NT2/D1 (cell line): ENCODE results near the gene USP8.

Experiments
- DNase-seq: peaks from one replicate; pipeline ENCODE4 v3.0.0-alpha.2; 2011; ENCODE audit warnings: low read depth, low spot score
- H3K27me3 ChIP-seq: 2 replicates; pipeline ENCODE4 v1.6.0; 2011; ENCODE audit warnings: mild to moderate bottlenecking; ENCODE audit not compliant: insufficient read length, insufficient read depth
- H3K36me3 ChIP-seq: 2 replicates; pipeline ENCODE4 v1.6.1; 2011; ENCODE audit warnings: mild to moderate bottlenecking, low read length, mixed read lengths; ENCODE audit not compliant: insufficient read depth, insufficient read length
- H3K4me1 ChIP-seq: 2 replicates; pipeline ENCODE4 v1.5.1; 2011; ENCODE audit not compliant: insufficient read depth, insufficient read length
- H3K4me3 ChIP-seq: 2 replicates; pipeline ENCODE4 v1.5.1; 2011; ENCODE audit warnings: low read depth; ENCODE audit not compliant: insufficient read length
- H3K9ac ChIP-seq: 2 replicates; pipeline ENCODE4 v1.6.0; 2011; ENCODE audit warnings: low read depth; ENCODE audit not compliant: insufficient read length
- H3K9me3 ChIP-seq: 2 replicates; pipeline ENCODE4 v1.5.1; 2011; ENCODE audit warnings: mild to moderate bottlenecking, low read length; ENCODE audit not compliant: insufficient read depth
- SUZ12 ChIP-seq: IDR thresholded peaks from 2 replicates; pipeline ENCODE4 v1.6.1; 2011; ENCODE audit not compliant: insufficient read length, insufficient read depth; ENCODE audit errors: extremely low read depth
- YY1 ChIP-seq: IDR thresholded peaks from 2 replicates; pipeline ENCODE4 v1.6.1; 2011; ENCODE audit not compliant: insufficient read length, insufficient read depth
- ZNF274 ChIP-seq: IDR thresholded peaks from 2 replicates; pipeline ENCODE4 v1.6.1; 2011; ENCODE audit warnings: mild to moderate bottlenecking, low read depth, low read length

USP8 gene

DNA sequence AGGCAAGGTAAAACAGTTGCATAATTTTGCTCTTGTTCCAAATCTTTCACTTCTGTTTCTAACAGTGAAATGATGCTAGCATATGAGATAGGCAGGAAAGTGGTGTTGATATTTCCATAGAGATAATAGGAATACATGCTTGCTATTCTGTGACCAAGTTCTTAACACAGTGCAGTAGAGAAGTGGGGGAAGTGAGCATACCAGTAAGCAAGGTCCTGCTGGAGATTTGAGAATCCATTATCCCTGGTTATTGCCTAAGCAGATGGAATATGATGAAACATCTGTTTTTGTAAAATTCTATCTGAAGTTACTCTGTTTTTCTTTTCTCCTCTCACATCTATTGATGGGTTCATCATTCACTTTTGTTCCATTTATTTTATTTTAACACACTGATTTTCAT, 28.7 kb downstream of the USP8 start:
- H3K4me3 ChIP-seq, result no peak overlapping the region
- TF ChIP-seq YY1 (no peak), SUZ12 (no peak), ZNF274 (no peak)

DNA sequence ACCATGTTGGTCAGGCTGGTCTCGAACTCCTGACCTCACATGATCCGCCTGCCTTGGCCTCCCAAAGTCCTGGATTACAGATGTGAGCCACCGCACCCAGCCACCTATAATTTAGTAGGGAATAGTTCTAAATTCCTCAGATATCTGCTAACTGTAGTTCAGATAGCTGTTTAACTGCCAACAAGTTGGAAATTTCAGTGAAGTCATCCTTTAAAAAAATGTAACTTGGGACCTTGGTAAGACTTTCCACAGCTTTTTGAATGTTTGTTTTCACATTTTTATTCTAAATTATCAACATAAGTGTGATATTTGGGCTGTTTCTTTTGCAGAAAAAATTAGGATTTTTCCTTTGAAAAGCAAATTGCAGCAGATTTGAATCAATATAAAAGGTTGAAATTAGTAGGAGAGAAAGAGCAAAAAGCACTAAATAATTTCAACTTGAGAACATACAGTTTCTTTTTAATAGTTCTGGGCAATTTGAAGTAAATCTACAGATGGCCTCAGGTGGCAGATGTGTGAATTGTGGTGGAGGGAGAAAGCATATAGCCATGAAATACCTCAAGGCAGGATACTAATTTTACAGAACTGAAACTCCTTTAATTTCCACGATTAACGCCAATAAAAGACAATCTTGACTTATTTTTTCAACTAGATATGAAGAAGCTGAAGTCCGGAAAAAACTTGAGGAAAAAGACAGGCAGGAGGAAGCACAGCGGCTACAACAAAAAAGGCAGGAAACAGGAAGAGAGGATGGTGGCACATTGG, 34.3 kb downstream of the USP8 start:
- peaks cover 27% of the 10 kb centered on the region for H3K36me3 ChIP-seq
- no peak for DNase-seq
- H3K4me3 ChIP-seq, result no peak overlapping the region

More for the DNA sequence above, 28.7 kb downstream of the USP8 start:
- Histone ChIP-seq H3K9me3 (no peaks in the 10 kb centered on the region), H3K27me3 (no peaks in the 10 kb centered on the region), H3K9ac (no peak overlapping the region), H3K4me1 (no peaks in the 10 kb centered on the region), H3K36me3 (peaks cover 18% of the 10 kb centered on the region)
- DNase-seq, result no peak

DNA sequence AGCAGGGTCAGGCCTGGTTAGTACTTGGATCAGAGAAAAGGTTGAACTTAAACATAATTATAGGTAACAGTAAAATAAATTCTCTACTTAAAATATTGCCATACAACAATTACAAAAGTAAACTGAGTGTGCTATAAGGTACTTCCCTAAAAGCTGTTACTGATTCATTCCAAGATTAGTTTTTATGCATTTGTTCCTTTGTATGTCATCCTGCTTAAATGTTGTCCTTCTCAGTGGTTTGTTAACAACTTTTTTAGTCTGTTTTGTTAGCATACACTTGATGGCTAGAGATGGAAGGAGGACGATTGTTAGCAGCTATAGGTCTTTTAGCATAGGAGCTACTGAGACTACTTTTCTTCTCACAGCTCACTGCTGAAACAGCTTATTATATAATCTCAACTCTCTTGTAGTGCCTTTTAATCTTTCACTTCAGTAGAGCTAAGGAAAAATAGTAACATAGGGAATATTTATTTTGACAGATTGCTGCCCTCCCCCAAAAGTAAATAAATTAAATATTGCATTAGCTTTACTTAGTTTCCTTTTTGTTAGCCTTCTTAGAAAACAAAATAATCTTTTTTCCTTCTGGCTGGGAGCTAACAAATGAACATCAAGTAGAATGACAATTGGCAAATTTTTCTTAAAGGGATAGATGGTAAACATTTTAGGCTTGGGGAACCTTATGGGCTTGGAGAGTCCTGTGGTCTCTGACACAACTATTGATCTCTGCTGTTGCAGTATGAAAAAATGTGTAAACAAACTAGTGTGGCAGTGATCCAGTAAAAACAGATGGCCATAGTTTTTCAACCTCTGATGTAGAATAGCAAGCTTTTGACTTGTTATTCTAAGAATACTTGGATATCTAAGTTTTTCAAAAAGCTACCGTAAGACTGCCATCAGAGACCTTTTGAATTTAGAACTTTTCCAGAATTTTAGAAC, 39.5 kb downstream of the USP8 start:
- DNase-seq, result no peak
- TF ChIP-seq SUZ12, result no peak
- TF ChIP-seq ZNF274, result no peak
- no peak for TF ChIP-seq YY1
- no peaks in the 10 kb centered on the region for H3K4me1 ChIP-seq
- H3K27me3 ChIP-seq, result no peaks in the 10 kb centered on the region
- H3K36me3 ChIP-seq, result peaks cover 32% of the 10 kb centered on the region
- no peaks in the 10 kb centered on the region for H3K9me3 ChIP-seq
- H3K4me3 ChIP-seq, result no peak overlapping the region
- no peak overlapping the region for H3K9ac ChIP-seq

More for the DNA sequence above, 34.3 kb downstream of the USP8 start:
- Histone ChIP-seq H3K27me3 (no peaks in the 10 kb centered on the region), H3K9ac (no peak overlapping the region), H3K9me3 (no peaks in the 10 kb centered on the region), H3K4me1 (no peaks in the 10 kb centered on the region)
- TF ChIP-seq ZNF274 (no peak), YY1 (no peak), SUZ12 (no peak)

DNA sequence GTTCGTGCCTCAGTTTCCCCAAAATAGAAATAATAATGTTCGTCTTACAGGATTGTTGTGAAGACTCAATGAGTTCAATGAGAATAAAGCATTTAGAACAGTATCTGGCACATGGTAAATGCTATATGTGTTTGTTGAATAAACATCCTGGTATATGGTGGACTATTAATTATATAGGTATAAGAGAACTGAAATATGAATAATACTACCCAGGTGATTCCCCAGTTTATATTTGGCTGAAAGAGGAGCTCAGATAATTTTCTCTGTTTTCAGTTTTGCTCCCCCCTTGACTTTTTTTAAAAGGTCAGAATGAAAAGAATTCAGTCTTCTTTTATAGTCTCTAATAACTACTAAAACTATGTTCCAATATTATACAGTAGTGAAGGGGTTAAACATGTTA, 46.9 kb downstream of the USP8 start:
- Histone ChIP-seq H3K27me3 (no peaks in the 10 kb centered on the region), H3K4me1 (no peaks in the 10 kb centered on the region), H3K9ac (no peak overlapping the region), H3K4me3 (no peak overlapping the region), H3K9me3 (no peaks in the 10 kb centered on the region), H3K36me3 (peaks cover 21% of the 10 kb centered on the region)
- DNase-seq, result no peak
- TF ChIP-seq ZNF274 (no peak), SUZ12 (no peak), YY1 (no peak)

DNA sequence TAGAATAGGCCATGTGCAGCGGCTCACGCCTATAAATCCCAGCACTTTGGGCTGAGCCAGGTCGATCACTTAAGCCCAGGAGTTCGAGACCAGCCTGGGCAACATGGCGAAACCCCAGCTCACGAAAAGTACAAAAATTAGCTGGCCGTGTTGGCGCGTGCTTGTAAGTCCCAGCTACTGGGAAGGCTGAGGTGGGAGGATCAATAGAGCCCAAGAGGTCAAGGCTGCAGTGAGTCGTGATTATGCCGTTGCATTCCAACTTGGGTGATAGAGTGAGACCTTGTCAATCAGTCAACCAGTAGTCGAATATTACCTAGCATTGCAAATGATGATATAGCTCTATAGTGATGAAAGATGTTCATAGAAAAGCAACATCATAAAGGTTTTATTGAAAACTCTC, 51.9 kb downstream of the USP8 start:
- no peaks in the 10 kb centered on the region for H3K4me1 ChIP-seq
- no peak for DNase-seq
- no peak overlapping the region for H3K4me3 ChIP-seq
- no peak overlapping the region for H3K9ac ChIP-seq
- TF ChIP-seq YY1, result no peak
- no peak for TF ChIP-seq ZNF274
- no peak for TF ChIP-seq SUZ12
- peaks cover 32% of the 10 kb centered on the region for H3K36me3 ChIP-seq
- H3K27me3 ChIP-seq, result no peaks in the 10 kb centered on the region
- H3K9me3 ChIP-seq, result no peaks in the 10 kb centered on the region

DNA sequence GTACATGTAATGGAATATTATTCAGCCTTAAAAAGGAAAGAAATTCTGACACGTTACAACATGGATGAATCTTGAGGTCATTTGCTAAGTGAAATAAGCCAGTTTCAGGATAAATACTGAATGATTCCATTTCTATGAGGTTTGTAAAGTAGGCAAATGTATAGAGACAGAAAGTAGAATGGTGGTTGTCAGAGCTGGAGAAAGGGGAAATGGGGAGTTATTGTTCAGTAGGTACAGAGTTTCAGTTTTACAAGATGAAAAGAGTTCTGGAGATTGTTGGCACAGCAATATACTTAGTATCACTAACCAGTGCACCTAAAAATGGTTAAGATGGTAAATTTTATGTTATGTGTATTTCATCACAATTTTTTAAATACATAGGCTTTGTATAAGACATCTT, 60.6 kb downstream of the USP8 start:
- TF ChIP-seq YY1 (no peak), ZNF274 (no peak), SUZ12 (no peak)
- Histone ChIP-seq H3K9me3 (no peaks in the 10 kb centered on the region), H3K36me3 (peaks cover 51% of the 10 kb centered on the region), H3K4me3 (no peak overlapping the region), H3K4me1 (no peaks in the 10 kb centered on the region), H3K9ac (no peak overlapping the region), H3K27me3 (no peaks in the 10 kb centered on the region)
- no peak for DNase-seq

DNA sequence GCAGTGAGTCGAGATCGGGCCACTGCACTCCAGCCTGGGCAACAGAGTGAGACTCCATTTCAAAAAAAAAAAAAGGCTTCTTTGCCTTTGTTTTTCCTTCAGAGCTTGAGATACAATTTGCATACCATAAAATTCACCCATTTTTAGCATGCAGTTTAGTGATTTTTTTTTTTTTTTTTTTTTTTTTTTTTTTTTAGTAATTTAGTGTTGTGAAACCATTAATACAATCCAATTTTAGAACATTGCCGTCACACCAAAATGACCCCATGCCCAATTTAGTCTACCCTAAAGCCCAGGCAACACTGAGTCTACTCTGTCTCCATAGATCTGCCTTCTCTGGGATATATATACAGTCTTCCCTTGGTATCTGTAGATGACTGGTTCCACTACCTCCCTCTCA, 61.2 kb downstream of the USP8 start:
- H3K4me3 ChIP-seq, result no peak overlapping the region
- H3K9ac ChIP-seq, result no peak overlapping the region
- no peaks in the 10 kb centered on the region for H3K4me1 ChIP-seq
- no peak for TF ChIP-seq ZNF274
- no peak for TF ChIP-seq SUZ12
- no peak for TF ChIP-seq YY1
- no peak for DNase-seq
- H3K36me3 ChIP-seq, result peaks cover 51% of the 10 kb centered on the region
- no peaks in the 10 kb centered on the region for H3K27me3 ChIP-seq
- H3K9me3 ChIP-seq, result no peaks in the 10 kb centered on the region
